ENCODE measurements around the gene GNPTG.

The GNPTG gene

GRCh38 chr16:1334739-1335138, 17.0 kb upstream of the GNPTG start:
- no peak for DNase-seq

- no peak for DNase-seq
Observed at GRCh38 chr16:1335211-1335971, 16.3 kb upstream of the GNPTG start.

DNA sequence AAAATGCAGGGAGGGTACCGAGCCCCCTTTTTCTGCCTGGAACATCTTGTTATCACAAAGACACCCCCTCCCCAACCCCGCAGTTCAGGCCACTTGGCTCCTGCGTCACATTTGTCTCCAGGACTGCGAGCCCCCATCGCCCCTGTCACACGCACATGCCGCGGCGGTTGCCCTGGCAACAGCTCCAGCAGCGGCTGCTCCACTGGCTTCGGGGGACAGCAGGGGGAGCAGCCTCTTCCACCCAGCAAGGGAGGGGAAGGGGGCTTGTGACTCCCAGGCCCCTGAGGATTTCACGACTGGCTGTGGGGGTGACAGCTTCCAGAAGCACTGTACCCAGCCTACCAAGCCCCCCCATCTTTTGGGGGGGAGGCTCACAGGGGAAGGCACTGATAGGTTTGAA, 15.7 kb upstream of the GNPTG start:
- DNase-seq: no peak

DNA sequence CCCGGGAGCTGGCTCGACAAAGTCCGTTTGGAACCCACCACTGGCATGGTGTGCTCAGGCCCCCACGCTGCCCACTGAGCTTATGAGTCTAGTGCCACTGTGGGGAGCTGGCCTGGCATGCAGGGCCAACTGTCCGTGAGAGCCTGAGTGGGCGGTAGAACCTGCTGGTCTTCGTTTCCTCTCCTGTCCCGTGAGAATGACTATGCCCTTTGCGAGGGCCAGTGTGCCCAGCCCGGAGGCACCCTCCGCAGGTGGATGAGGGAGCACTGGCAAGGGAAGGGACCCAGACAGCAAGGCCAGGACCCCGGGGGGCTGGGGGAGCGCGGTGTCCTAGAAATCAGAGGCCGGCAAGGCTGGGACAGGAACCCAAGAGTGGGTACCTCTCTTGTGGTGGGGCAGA, 15.1 kb upstream of the GNPTG start:
- no peak for DNase-seq

DNA sequence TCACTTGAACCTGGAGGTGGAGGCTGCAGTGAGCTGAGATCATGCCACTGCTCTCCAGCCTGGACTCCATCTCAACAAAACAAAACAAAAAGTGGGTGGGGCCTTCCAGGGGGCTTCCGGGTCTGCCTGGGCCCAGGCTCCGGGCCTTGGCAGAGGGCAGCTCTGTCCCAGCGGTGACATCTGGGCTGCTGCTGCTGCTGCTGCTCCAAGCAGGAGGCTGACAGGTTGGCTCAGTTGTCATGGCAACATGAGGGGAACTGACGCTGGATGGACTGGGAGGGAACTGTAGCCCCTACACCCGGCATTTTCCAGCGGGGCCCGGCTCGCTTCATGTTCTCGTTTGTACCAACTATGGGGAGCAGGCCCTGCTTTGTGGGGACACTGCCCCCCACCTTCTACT, 14.2 kb upstream of the GNPTG start:
- DNase-seq: no peak

DNA sequence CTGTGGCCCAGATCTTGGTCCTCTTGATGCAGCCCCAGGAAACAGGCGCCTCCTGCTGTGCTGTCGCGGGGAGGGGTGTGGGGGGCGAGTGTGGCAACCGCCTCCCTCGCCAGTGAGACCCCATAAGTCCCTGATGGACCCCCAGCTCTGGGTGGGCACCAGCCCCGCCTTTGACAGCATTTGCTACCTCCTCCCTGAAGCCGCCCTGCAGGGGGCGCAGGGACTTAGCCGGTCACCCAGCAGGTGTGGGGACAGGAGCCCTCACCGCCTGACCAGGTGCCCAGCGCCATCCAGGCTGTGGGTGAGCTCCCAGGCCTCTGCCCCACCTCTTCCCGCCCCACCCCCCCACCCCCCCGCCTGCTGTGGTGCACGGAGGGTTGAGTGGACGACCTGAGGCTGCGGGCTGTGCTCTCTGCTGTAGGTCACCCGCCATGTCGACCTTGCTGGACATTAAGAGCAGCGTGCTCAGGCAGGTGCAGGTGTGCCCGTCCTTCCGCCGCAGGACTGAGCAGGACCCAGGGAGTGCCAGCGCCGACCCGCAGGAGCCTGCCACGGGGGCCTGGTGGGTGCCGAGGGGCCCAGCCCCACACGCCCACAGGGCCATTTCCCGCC, 13.5 kb upstream of the GNPTG start:
- DNase-seq: no peak

- no peak for DNase-seq
Observed at GRCh38 chr16:1338855-1339675, 12.7 kb upstream of the GNPTG start.

- no peak for DNase-seq
Observed at GRCh38 chr16:1340730-1341494, 10.8 kb upstream of the GNPTG start.

- no peak for DNase-seq
Observed at GRCh38 chr16:1341495-1342420, 10.0 kb upstream of the GNPTG start.

GRCh38 chr16:1342526-1343427, 9.0 kb upstream of the GNPTG start:
- peak; percentile 96 to 98 for DNase-seq

DNA sequence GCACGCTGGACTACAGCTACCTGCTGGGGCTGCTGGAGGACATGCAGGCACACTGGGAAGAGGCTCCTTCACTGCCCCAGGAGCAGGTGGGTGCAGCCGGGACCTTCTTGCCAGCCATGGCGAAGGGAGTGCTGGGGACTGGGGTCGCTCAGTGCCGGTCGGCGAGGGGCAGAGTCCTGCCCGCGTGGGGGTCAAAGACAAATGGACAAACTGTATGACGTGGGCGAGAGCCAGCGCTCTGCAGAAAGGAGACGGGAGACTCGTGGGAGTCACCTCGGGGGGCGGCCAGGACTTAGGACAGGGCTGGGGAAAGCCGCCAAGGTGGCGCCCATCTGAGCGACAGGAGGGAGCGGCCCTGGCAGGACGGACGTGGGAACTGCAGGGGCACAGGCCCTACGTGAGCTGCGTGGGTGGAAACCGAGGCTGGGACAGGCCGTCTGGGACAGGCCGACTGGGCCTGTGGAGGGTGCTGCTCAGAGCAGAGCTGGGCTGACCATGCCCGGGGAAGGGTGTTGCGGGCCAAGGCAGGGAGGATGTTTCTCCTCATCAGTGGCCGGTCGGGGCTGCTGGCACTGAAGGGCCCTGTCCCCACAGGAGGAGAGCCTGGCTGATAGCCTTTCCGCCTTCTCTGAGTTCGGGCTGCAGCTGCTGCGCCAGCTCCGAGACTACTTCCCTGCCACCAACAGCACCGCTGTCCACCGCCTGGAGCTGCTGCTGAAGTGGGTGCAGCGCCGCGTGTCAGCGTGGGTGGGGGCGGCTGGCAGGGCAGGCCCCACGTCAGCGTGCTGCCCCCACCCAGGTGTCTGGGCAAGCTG, 8.1 kb upstream of the GNPTG start:
- no peak for DNase-seq

GRCh38 chr16:1344499-1344898, 7.2 kb upstream of the GNPTG start:
- no peak for DNase-seq

GRCh38 chr16:1345087-1345486, 6.6 kb upstream of the GNPTG start:
- no peak for DNase-seq

DNA sequence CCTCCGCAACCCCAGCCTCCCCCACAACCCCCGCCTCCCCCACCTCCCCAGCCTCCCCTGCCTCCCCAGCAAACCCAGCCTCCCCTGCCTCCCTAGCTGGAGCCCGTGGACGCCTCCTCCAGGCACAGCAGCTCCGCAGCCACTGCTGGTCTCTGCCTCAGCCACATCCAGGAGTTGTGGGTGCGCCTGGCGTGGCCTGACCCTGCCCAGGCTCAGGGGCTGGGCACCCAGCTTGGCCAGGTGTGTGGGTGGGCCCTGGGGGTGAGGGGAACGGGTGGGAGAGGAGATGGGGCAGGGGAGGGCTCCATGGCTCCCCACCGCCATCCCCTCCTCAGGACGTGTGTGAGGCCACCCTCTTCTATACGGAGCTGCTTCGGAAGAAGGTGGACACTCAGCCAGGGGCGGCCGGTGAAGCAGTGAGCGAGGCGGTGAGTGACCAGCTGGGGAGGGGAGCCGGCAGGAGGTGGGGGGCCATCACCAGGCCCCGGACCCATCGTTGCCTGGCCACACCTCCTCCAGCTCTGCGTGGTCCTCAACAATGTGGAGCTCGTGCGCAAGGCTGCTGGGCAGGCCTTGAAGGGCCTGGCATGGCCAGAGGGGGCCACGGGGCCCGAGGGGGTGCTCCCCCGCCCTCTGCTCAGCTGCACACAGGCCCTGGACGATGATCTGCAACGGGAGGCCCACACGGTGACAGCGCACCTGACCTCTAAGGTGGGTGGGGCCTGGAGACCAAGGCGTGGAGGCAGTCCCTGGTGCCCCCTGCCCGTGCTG, 5.9 kb upstream of the GNPTG start:
- no peak for DNase-seq

DNA sequence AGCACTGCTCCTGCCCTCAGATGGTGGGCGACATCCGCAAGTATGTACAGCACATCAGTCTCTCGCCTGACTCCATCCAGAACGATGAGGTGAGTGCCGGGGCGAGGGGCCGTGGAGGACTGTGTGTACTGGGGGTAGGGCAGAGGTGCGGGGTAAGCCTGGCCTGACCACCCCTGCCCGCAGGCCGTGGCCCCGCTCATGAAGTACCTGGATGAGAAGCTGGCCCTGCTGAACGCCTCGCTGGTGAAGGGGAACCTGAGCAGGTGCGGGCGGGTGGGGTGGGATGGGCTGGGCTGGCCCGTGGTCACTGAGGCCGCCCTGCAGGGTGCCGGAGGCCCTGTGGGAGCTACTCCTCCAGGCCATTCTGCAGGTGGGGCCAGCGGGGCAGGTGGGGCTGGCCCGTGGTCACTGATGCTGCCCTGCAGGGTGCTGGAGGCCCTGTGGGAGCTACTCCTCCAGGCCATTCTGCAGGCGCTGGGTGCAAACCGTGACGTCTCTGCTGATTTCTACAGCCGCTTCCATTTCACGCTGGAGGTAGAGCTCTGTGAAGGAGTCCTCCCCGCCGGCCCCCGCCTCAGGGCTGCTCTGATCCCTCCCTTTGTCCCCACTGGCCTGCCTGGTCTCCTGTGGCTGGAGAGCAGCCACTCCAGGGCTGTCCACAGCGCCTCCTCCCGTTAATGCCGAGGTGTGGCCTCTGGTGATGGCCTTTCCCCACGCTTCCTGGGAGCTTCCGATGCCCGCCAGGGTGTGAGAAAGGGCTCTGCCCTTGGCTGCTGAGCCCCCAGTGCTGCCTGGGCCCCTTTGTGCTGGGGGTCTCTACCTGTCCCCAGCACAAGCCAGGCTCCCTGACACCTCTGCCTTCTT, 5.1 kb upstream of the GNPTG start:
- DNase-seq: no peak

- DNase-seq: no peak
Observed at GRCh38 chr16:1347286-1347855, 4.4 kb upstream of the GNPTG start.

DNA sequence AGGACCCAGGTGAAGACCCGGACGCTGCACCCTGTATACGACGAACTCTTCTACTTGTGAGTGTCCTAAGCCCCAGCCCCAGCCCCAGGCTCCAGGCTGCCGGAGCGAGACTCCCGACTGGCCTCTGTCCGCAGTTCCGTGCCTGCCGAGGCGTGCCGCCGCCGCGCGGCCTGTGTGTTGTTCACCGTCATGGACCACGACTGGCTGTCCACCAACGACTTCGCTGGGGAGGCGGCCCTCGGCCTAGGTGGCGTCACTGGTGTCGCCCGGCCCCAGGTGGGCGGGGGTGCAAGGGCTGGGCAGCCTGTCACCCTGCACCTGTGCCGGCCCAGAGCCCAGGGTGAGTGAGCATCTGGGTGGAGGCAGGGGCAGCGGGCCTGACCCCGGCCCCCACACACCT, 3.8 kb upstream of the GNPTG start:
- no peak for DNase-seq

DNA sequence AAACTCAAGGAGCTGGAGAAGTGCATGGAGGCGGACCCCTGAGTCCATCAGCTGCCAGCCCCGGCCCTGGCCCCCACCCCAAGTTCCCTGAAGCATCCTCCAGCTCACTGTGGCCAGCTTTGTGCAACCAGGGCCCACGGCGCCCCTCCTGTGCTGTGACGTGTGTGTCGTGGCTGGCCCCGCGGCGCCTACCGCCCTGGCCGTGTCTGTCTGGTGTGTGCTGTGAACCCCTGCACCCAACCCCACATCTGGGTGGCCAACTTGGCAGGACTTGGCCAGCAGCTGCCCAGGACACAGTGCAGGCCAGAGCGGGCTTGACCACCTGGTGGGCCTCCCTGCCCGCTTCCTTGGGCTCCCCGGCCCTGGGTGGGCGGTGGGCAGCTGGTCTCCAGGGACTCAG, 3.3 kb upstream of the GNPTG start:
- DNase-seq: no peak
